ENCODE measurements around the gene TGDS. TPM values are rescaled to one million over a fixed set of nuclear protein-coding genes. Genes with fewer than 3 reads are reported as not detected.

Gene TGDS
- total and polyA plus RNA-seq, 2 of the 8 experiments (the other 6 are each of a cell fraction or from before 2014, with no cell fraction given) = 11.6 to 11.8 TPM

DNA sequence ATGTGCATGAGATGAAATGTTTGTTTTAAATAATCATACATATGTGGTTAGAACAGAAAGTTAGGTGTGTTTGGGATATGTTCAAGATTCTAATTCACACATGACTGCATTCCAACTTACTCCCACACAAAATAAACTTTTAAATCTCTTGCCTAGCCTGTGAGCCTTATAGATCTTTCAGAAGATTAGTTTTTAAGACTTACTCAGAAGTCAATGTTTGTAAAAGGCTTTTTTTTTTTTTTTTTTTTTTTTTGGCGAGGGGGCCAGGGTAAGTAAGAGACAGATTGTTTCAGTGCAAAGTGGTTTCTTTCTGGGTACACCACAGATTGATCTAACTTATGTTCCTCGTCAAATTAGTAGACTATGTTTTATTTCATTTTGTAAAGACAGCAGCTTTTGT is 44.8 kb upstream of the TGDS start:
- Histone ChIP-seq H3K4me3 (ENCODE audit: extremely low read depth in 1 of 4, insufficient read depth in 2 of 4, low read depth in 3 of 4, low read length in 4 of 4) (no peak overlapping the region), H2BK120ac (replicated peaks; ENCODE audit: low read depth, low read length) (no peak overlapping the region), H2BK12ac (ENCODE audit: low read depth, low read length) (no peak overlapping the region), H3K23ac (ENCODE audit: insufficient read length) (no peak overlapping the region), H4K5ac (ENCODE audit: insufficient read length, low read depth, low read length) (no peak overlapping the region), H3K79me2 (ENCODE audit: control insufficient read depth in 1 of 2, insufficient read depth in 2 of 2, low read length in 2 of 2) (no peaks in the 10 kb centered on the region), H3K56ac (replicated peaks; ENCODE audit: insufficient read length, low read depth, low read length) (no peak overlapping the region), H3K27me3 (replicated peaks in 1 of 4; ENCODE audit: control insufficient read depth in 3 of 4, extremely low read depth in 1 of 4, insufficient read depth in 3 of 4, low read length in 3 of 4) (no peaks in the 10 kb centered on the region), H2AK5ac (ENCODE audit: low read depth, low read length) (no peak overlapping the region), H3K27ac (ENCODE audit: low read depth, low read length) (no peak overlapping the region), H3K23me2 (ENCODE audit: low read depth, low read length) (no peaks in the 10 kb centered on the region), H3K9ac (replicated peaks in 1 of 4; ENCODE audit: extremely low read depth in 1 of 4, low read depth in 3 of 4, low read length in 3 of 4) (no peak overlapping the region), H3K4me1 (replicated peaks in 1 of 4; ENCODE audit: control insufficient read depth in 3 of 4, insufficient read depth in 4 of 4, low read length in 3 of 4) (peaks cover 0 to 2% (median 0%) of the 10 kb centered on the region in 4 experiments; a peak in 1 of 7 replicates), H4K91ac (replicated peaks; ENCODE audit: insufficient read length, low read length) (no peak overlapping the region), H3K9me3 (ENCODE audit: insufficient read depth in 2 of 2, low read depth in 1 of 2, low read length in 1 of 2) (no peaks in the 10 kb centered on the region), H3K18ac (ENCODE audit: extremely low read depth, low read length) (no peak overlapping the region), H2BK15ac (ENCODE audit: low read length) (no peak overlapping the region), H3K36me3 (ENCODE audit: control insufficient read depth in 2 of 4, insufficient read depth in 4 of 4, low read length in 3 of 4) (no peaks in the 10 kb centered on the region), H4K8ac (ENCODE audit: extremely low read depth, insufficient read depth, low read length) (no peak overlapping the region), H3K4ac (replicated peaks; ENCODE audit: insufficient read length, low read depth, low read length) (no peak overlapping the region), H4K20me1 (replicated peaks in 1 of 2; ENCODE audit: control insufficient read depth in 1 of 2, insufficient read depth in 2 of 2, low read length in 2 of 2) (no peaks in the 10 kb centered on the region), H3K79me1 (ENCODE audit: low read depth, low read length) (no peaks in the 10 kb centered on the region), H2AFZ (ENCODE audit: low read length) (no peak overlapping the region), H3K14ac (ENCODE audit: insufficient read length) (no peak overlapping the region), H2BK20ac (ENCODE audit: low read length) (no peak overlapping the region), H3K4me2 (ENCODE audit: insufficient read depth in 1 of 2, low read depth in 2 of 2, low read length in 2 of 2) (no peak overlapping the region), H2BK5ac (ENCODE audit: low read depth, low read length) (no peak overlapping the region)
- WGBS, 2 experiments (ENCODE audit: extremely low coverage in 1 of 2, insufficient coverage in 1 of 2, insufficient read length in 1 of 2, insufficient replicate concordance in 2 of 2, low coverage in 1 of 2, low lambda C conversion rate in 2 of 2, missing lambda C conversion rate in 1 of 2) = 90% methylated on average over 1 of the region's 2 CpGs; no CpG with 5 or more reads in 1 of the 2 experiments
- POLR2A ChIA-PET (ENCODE audit: partially characterized antibody) = no interaction called here
- CTCF ChIA-PET (ENCODE audit: partially characterized antibody) = interaction anchor here (1.3 to 2.4 kb wide), 2 partner anchors 20 kb away, joined by 6 to 7 read pairs; no protein-coding TSS in a partner anchor
- DNase-seq (ENCODE audit: low read depth in 1 of 2, low spot score in 2 of 2) (no peak), FAIRE-seq (no peak)

Measured in H1 (cell line).